GM23338 (cell line): ENCODE results near the gene CAPN7. TPM values are rescaled to one million over a fixed set of nuclear protein-coding genes. Genes with fewer than 3 reads are reported as not detected.

Experiments used
- ATAC-seq: fragments of 200-7000 bp; cut with Tn5 transposase; 3 replicates; pipeline ENCODE4 v1.9.1; 2020
- DNase-seq: peaks from one replicate; pipeline ENCODE4 v3.0.0-alpha.2; 2015; ENCODE audit warnings: low spot score
- H2AFZ ChIP-seq: fragments of 200-600 bp; sonication (generic); 2 replicates; pipeline ENCODE4 v1.8.0; 2016; ENCODE audit warnings: antibody characterized with exemption, mild to moderate bottlenecking, moderate library complexity
- H3F3A ChIP-seq: fragments of 200-600 bp; sonication (generic); replicated peaks from 2 replicates; pipeline ENCODE4 v1.8.0; 2017; ENCODE audit warnings: antibody characterized with exemption, mixed run types, low read depth
- H3K27ac ChIP-seq: fragments of 200-600 bp; sonication (generic); 2 replicates; pipeline ENCODE4 v1.6.1; 2016; ENCODE audit warnings: low read depth
- H3K27me3 ChIP-seq: fragments of 200-600 bp; sonication (generic); 2 replicates; pipeline ENCODE4 v1.8.0; 2016; ENCODE audit warnings: mild to moderate bottlenecking, mixed run types, moderate library complexity; ENCODE audit not compliant: insufficient read depth
- H3K36me3 ChIP-seq: fragments of 200-600 bp; sonication (generic); 2 replicates; pipeline ENCODE4 v1.8.0; 2016; ENCODE audit warnings: mild to moderate bottlenecking; ENCODE audit not compliant: insufficient read depth
- H3K4me1 ChIP-seq: fragments of 200-600 bp; sonication (generic); 2 replicates; pipeline ENCODE4 v1.8.0; 2016; ENCODE audit warnings: mild to moderate bottlenecking, moderate library complexity; ENCODE audit not compliant: insufficient read depth
- H3K4me2 ChIP-seq: fragments of 200-600 bp; sonication (generic); 2 replicates; pipeline ENCODE4 v1.7.1; 2017; ENCODE audit warnings: mixed run types
- H3K4me3 ChIP-seq: fragments of 200-600 bp; sonication (generic); 2 replicates; pipeline ENCODE4 v1.6.1; 2016; ENCODE audit warnings: mixed run types
- H3K79me2 ChIP-seq: fragments of 200-600 bp; sonication (generic); replicated peaks from 2 replicates; pipeline ENCODE4 v1.8.0; 2017; ENCODE audit warnings: mild to moderate bottlenecking; ENCODE audit not compliant: insufficient read depth
- H3K9me2 ChIP-seq: fragments of 200-600 bp; sonication (generic); 2 replicates; pipeline ENCODE4 v1.8.0; 2017; ENCODE audit not compliant: insufficient read depth
- H4K20me1 ChIP-seq: fragments of 200-600 bp; sonication (generic); replicated peaks from 2 replicates; pipeline ENCODE4 v1.8.0; 2017; ENCODE audit warnings: mild to moderate bottlenecking; ENCODE audit not compliant: insufficient read depth
- H3K27ac Mint-ChIP-seq: 2 replicates; pipeline ENCODE4 v1.8.0; 2020; ENCODE audit warnings: inconsistent platforms, mild to moderate bottlenecking, moderate library complexity, mixed read lengths
- H3K27me3 Mint-ChIP-seq: 3 replicates; pipeline ENCODE4 v1.8.0; 2022; ENCODE audit warnings: low read depth, mild to moderate bottlenecking, moderate library complexity, mixed read lengths, inconsistent platforms; ENCODE audit not compliant: insufficient read depth, poor library complexity
- H3K36me3 Mint-ChIP-seq: 3 replicates; pipeline ENCODE4 v1.8.0; 2021; ENCODE audit warnings: low read depth, mild to moderate bottlenecking, inconsistent platforms, moderate library complexity, mixed read lengths
- H3K4me1 Mint-ChIP-seq: 3 replicates; pipeline ENCODE4 v1.8.0; 2020; ENCODE audit warnings: mild to moderate bottlenecking, inconsistent platforms, mixed read lengths
- H3K4me3 Mint-ChIP-seq: 3 replicates; pipeline ENCODE4 v1.8.0; 2021; ENCODE audit warnings: moderate library complexity, mild to moderate bottlenecking, inconsistent platforms, mixed read lengths
- H3K9me3 Mint-ChIP-seq: 3 replicates; pipeline ENCODE4 v1.8.0; 2020; ENCODE audit warnings: moderate library complexity, mild to moderate bottlenecking, inconsistent platforms, mixed read lengths
- CTCF ChIP-seq, 2 experiments: fragments of 200-600 bp in 1 of 2; sonication (generic) in 1 of 2; conservative IDR thresholded peaks; 2 replicates each; pipeline versions ENCODE4 v1.5.1 to v1.6.1; 2016 to 2017; ENCODE audit warnings: antibody characterized with exemption in 2 of 2, low read depth in 2 of 2, mild to moderate bottlenecking in 2 of 2, moderate library complexity in 1 of 2
- ETS1 ChIP-seq: IDR thresholded peaks from 2 replicates; pipeline ENCODE4 v1.6.1; 2016; ENCODE audit warnings: antibody characterized with exemption
- EZH2 ChIP-seq: fragments of 200-600 bp; sonication (generic); IDR thresholded peaks from one replicate; pipeline ENCODE4 v1.8.0; 2017; ENCODE audit warnings: antibody characterized with exemption, mild to moderate bottlenecking, low read depth; ENCODE audit not compliant: unreplicated experiment
- NANOG ChIP-seq: IDR thresholded peaks from 2 replicates; pipeline ENCODE4 v1.6.1; 2016; ENCODE audit warnings: antibody characterized with exemption, borderline replicate concordance
- POLR2AphosphoS5 ChIP-seq: IDR thresholded peaks from 2 replicates; pipeline ENCODE4 v1.6.1; 2016; ENCODE audit warnings: antibody characterized with exemption, low read depth
- STAT1 ChIP-seq: IDR thresholded peaks from one replicate; pipeline ENCODE4 v1.6.1; 2016; ENCODE audit warnings: antibody characterized with exemption; ENCODE audit not compliant: unreplicated experiment
- ZNF462 ChIP-seq: fragments of 250-450 bp; sonication (Bioruptor Pico); IDR thresholded peaks from 2 replicates; pipeline ENCODE4 v1.5.0; 2020; ENCODE audit warnings: mild to moderate bottlenecking, moderate library complexity
- polyA plus RNA-seq: library from polyadenylated mRNA; unstranded; fragments of >200 nt; fragmentation: Nextera tagmentation; extraction: Ambion mirVana; gene quantifications from 2 replicates; pipeline ENCODE4 v1.2.1, GENCODE V29; 2016
- total RNA-seq: library from RNA; depleted of rRNA; stranded (reverse); fragments of >200 nt; shearing (Covaris generic); gene quantifications from 2 replicates; pipeline ENCODE4 v1.2.3, GENCODE V29; 2014

Gene CAPN7
- total and polyA plus RNA-seq, 2 experiments from 2014 or later = 9.9 to 18.1 TPM

GRCh38 chr3:15263926-15264325, 57.9 kb downstream of the CAPN7 start:
- Histone ChIP-seq H3F3A (no peaks in the 10 kb centered on the region), H3K36me3 (no peaks in the 10 kb centered on the region), H2AFZ (no peak overlapping the region), H3K9me2 (peaks cover 3% of the 10 kb centered on the region; the same call in 1 of the 2 replicates), H3K4me2 (no peak overlapping the region), H3K4me3 (no peak overlapping the region), H3K4me1 (no peaks in the 10 kb centered on the region), H3K79me2 (no peaks in the 10 kb centered on the region; the same call in 1 of the 2 replicates), H4K20me1 (no peaks in the 10 kb centered on the region), H3K27me3 (no peaks in the 10 kb centered on the region), H3K27ac (no peak overlapping the region)
- Mint-ChIP-seq H3K4me1 (no peaks in the 10 kb centered on the region), H3K27me3 (no peaks in the 10 kb centered on the region), H3K4me3 (no peak overlapping the region), H3K36me3 (peaks cover 4% of the 10 kb centered on the region), H3K27ac (no peak overlapping the region), H3K9me3 (no peaks in the 10 kb centered on the region)
- ATAC-seq (no peak), DNase-seq (no peak)
- TF ChIP-seq EZH2 = no peak
- no peak for TF ChIP-seq ETS1
- no peak for TF ChIP-seq NANOG
- TF ChIP-seq ZNF462 (CRISPR knock-in tag) = no peak
- TF ChIP-seq CTCF (conservative IDR thresholded peaks at IDR 0.05; ENCODE audit: low read depth in 2 of 2) = no peak
- no peak for TF ChIP-seq STAT1
- TF ChIP-seq POLR2AphosphoS5 = no peak
